H9 (cell line): ENCODE measurements around the gene KIF21B. TPM values are rescaled to one million over a fixed set of nuclear protein-coding genes. Genes with fewer than 3 reads are reported as not detected.

Source experiments
- DNase-seq: peaks from one replicate; pipeline ENCODE4 v3.0.0-alpha.2; 2017
- H2AFZ ChIP-seq: one replicate; pipeline ENCODE4 v1.6.1; 2013; ENCODE audit warnings: mild to moderate bottlenecking, low read length, control low read depth, moderate library complexity
- H2AK5ac ChIP-seq: 2 replicates; pipeline ENCODE4 v1.6.1; 2013; ENCODE audit warnings: low read length, control low read depth, mixed read lengths; ENCODE audit not compliant: insufficient read length
- H2BK120ac ChIP-seq: one replicate; pipeline ENCODE4 v1.6.1; 2013; ENCODE audit warnings: low read depth, mild to moderate bottlenecking, low read length, control low read depth, inconsistent platforms; ENCODE audit not compliant: poor library complexity, severe bottlenecking
- H2BK12ac ChIP-seq: 2 replicates; pipeline ENCODE4 v1.6.1; 2013; ENCODE audit warnings: low read length, control low read depth, mixed read lengths, low read depth; ENCODE audit not compliant: insufficient read length
- H2BK15ac ChIP-seq: 2 replicates; pipeline ENCODE4 v1.6.1; 2013; ENCODE audit warnings: low read depth, low read length, control low read depth
- H2BK20ac ChIP-seq: one replicate; pipeline ENCODE4 v1.6.1; 2013; ENCODE audit warnings: low read depth, mild to moderate bottlenecking, low read length, control low read depth, inconsistent platforms; ENCODE audit not compliant: poor library complexity, severe bottlenecking
- H2BK5ac ChIP-seq: 2 replicates; pipeline ENCODE4 v1.6.1; 2013; ENCODE audit warnings: low read length, control low read depth, mixed read lengths; ENCODE audit not compliant: insufficient read length
- H3K14ac ChIP-seq: 2 replicates; pipeline ENCODE4 v1.6.1; 2013; ENCODE audit warnings: low read length, control low read depth; ENCODE audit not compliant: insufficient read depth
- H3K18ac ChIP-seq: 2 replicates; pipeline ENCODE4 v1.6.1; 2013; ENCODE audit warnings: low read depth, mild to moderate bottlenecking, mixed read lengths, low read length, control low read depth; ENCODE audit not compliant: insufficient read length
- H3K23ac ChIP-seq: 2 replicates; pipeline ENCODE4 v1.6.1; 2013; ENCODE audit warnings: low read length, control low read depth, mixed read lengths, low read depth; ENCODE audit not compliant: insufficient read length
- H3K23me2 ChIP-seq: 2 replicates; pipeline ENCODE4 v1.6.1; 2013; ENCODE audit warnings: low read depth, mild to moderate bottlenecking, mixed read lengths, low read length, control low read depth; ENCODE audit not compliant: insufficient read length, poor library complexity, severe bottlenecking
- H3K27ac ChIP-seq: 2 replicates; pipeline ENCODE4 v1.5.1; 2013; ENCODE audit warnings: low read length, control low read depth, mixed read lengths, low read depth; ENCODE audit not compliant: insufficient read length
- H3K27me3 ChIP-seq: 2 replicates; pipeline ENCODE4 v1.6.1; 2013; ENCODE audit warnings: low read length, control low read depth, inconsistent platforms; ENCODE audit not compliant: insufficient read depth
- H3K4ac ChIP-seq: 2 replicates; pipeline ENCODE4 v1.6.1; 2013; ENCODE audit warnings: low read depth, mild to moderate bottlenecking, control low read depth, inconsistent platforms, low read length, moderate library complexity
- H3K4me1 ChIP-seq: 2 replicates; pipeline ENCODE4 v1.6.1; 2013; ENCODE audit warnings: low read length, control low read depth, inconsistent platforms; ENCODE audit not compliant: insufficient read depth
- H3K4me2 ChIP-seq: 2 replicates; pipeline ENCODE4 v1.6.1; 2013; ENCODE audit warnings: low read length, control low read depth, mixed read lengths; ENCODE audit not compliant: insufficient read length, insufficient read depth
- H3K56ac ChIP-seq: 2 replicates; pipeline ENCODE4 v1.6.1; 2013; ENCODE audit warnings: low read depth, mild to moderate bottlenecking, mixed read lengths, low read length, control low read depth; ENCODE audit not compliant: insufficient read length
- H3K79me1 ChIP-seq: 2 replicates; pipeline ENCODE4 v1.6.1; 2013; ENCODE audit warnings: low read depth, mild to moderate bottlenecking, moderate library complexity, low read length, control low read depth, inconsistent platforms; ENCODE audit not compliant: insufficient read depth, poor library complexity, severe bottlenecking
- H3K79me2 ChIP-seq: 2 replicates; pipeline ENCODE4 v1.6.1; 2013; ENCODE audit warnings: low read length, control low read depth, inconsistent platforms; ENCODE audit not compliant: insufficient read depth
- H3K9ac ChIP-seq: 2 replicates; pipeline ENCODE4 v1.6.1; 2013; ENCODE audit warnings: low read length, control low read depth, mixed read lengths; ENCODE audit not compliant: insufficient read length; ENCODE audit errors: extremely low read depth
- H3K9me3 ChIP-seq: one replicate; pipeline ENCODE4 v1.6.1; 2013; ENCODE audit warnings: low read depth, low read length, inconsistent platforms; ENCODE audit not compliant: control insufficient read depth
- H3T11ph ChIP-seq: one replicate; pipeline ENCODE4 v1.6.1; 2013; ENCODE audit warnings: mild to moderate bottlenecking, low read length, control low read depth, inconsistent platforms
- H4K20me1 ChIP-seq: one replicate; pipeline ENCODE4 v1.6.1; 2013; ENCODE audit not compliant: control insufficient read depth, insufficient read length, insufficient read depth
- H4K5ac ChIP-seq: 2 replicates; pipeline ENCODE4 v1.6.1; 2013; ENCODE audit warnings: low read depth, mild to moderate bottlenecking, mixed read lengths, low read length, control low read depth; ENCODE audit not compliant: insufficient read length
- H4K8ac ChIP-seq: replicated peaks from 2 replicates; pipeline ENCODE4 v1.6.1; 2013; ENCODE audit warnings: low read length, control low read depth, mixed read lengths, low read depth; ENCODE audit not compliant: insufficient read length
- H4K91ac ChIP-seq: 2 replicates; pipeline ENCODE4 v1.6.1; 2013; ENCODE audit warnings: low read depth, mild to moderate bottlenecking, moderate library complexity, mixed read lengths, low read length, control low read depth; ENCODE audit not compliant: insufficient read length
- H3K27ac Mint-ChIP-seq, 3 experiments: 2 replicates in 2 of 3; 3 replicates in 1 of 3; pipeline ENCODE4 v1.8.0; 2020 to 2021; ENCODE audit warnings: mixed read lengths in 3 of 3, mild to moderate bottlenecking in 1 of 3, moderate library complexity in 1 of 3
- H3K27me3 Mint-ChIP-seq: 2 replicates; pipeline ENCODE4 v1.8.0; 2021; ENCODE audit warnings: low read depth, mild to moderate bottlenecking, moderate library complexity, mixed read lengths
- H3K36me3 Mint-ChIP-seq, 3 experiments: 2 replicates in 2 of 3; 3 replicates in 1 of 3; pipeline ENCODE4 v1.8.0; 2020 to 2021; ENCODE audit warnings: low read depth in 3 of 3, mixed read lengths in 3 of 3; ENCODE audit not compliant: insufficient read depth in 1 of 3
- H3K4me1 Mint-ChIP-seq, 2 experiments: 2 replicates each; pipeline ENCODE4 v1.8.0; 2020; ENCODE audit warnings: mixed read lengths in 2 of 2
- H3K4me3 Mint-ChIP-seq, 2 experiments: 2 replicates in 1 of 2; 3 replicates in 1 of 2; pipeline ENCODE4 v1.8.0; 2020 to 2021; ENCODE audit warnings: mild to moderate bottlenecking in 2 of 2, mixed read lengths in 2 of 2, moderate library complexity in 1 of 2
- H3K9me3 Mint-ChIP-seq, 2 experiments: 2 replicates in 1 of 2; 3 replicates in 1 of 2; pipeline ENCODE4 v1.8.0; 2020; ENCODE audit warnings: mild to moderate bottlenecking in 2 of 2, mixed read lengths in 2 of 2, moderate library complexity in 1 of 2
- WGBS: extraction: QIAGEN DNeasy Blood & Tissue Kit; methylation state at CpG from one replicate; pipeline ENCODE4 v1.1.7; 2013; ENCODE audit warnings: missing lambda C conversion rate, low lambda C conversion rate, mixed read lengths; ENCODE audit not compliant: insufficient read length; ENCODE audit errors: extremely low coverage; 5-methylcytosine and 5-hydroxymethylcytosine counted together
- total RNA-seq: library from RNA; stranded (reverse); gene quantifications from 2 replicates; pipeline ENCODE4 v1.2.1, GENCODE V29; 2021
- TF ChIP-seq, protein P1 (sequence below): fragments of 200-600 bp; sonication (generic); conservative IDR thresholded peaks from 3 replicates; pipeline ENCODE4 v1.8.0; 2021; ENCODE audit warnings: antibody characterized with exemption, mild to moderate bottlenecking

The KIF21B gene
- total RNA-seq, 1 experiment from 2014 or later, result 7.5 TPM

DNA sequence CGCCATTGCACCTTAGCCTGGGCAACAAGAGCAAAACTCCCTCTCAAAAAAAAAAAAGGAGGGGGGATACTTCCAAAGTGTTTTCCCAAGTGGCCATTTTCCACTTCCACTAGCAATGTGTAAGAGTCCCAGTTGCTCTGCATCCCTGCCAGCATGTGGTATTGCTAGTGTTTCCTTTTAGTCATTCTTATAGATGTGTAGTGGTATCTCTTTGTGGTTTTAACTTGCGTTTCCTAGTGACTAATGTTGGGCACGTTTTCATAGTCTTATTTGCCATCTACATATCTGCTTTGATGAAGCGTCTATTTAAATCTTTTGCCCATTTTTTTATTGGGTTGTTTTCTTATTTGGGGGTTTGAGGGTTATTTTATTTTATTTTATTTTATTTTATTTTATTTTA, 97.7 kb downstream of the KIF21B start:
- no peak overlapping the region for H3K27ac Mint-ChIP-seq
- Histone ChIP-seq H3K14ac (no peak overlapping the region), H2AK5ac (no peak overlapping the region), H3K27me3 (no peaks in the 10 kb centered on the region), H2BK5ac (no peak overlapping the region), H4K8ac (no peak overlapping the region), H3K4ac (no peak overlapping the region), H3K4me2 (no peak overlapping the region), H3K9ac (no peak overlapping the region), H4K20me1 (no peaks in the 10 kb centered on the region), H3K56ac (no peak overlapping the region), H4K5ac (no peak overlapping the region), H3K9me3 (no peaks in the 10 kb centered on the region), H3T11ph (no peak overlapping the region), H2BK15ac (no peak overlapping the region), H2AFZ (no peak overlapping the region), H3K4me1 (no peaks in the 10 kb centered on the region), H2BK12ac (no peak overlapping the region), H2BK120ac (no peak overlapping the region), H3K27ac (no peak overlapping the region), H2BK20ac (no peak overlapping the region), H3K79me2 (no peaks in the 10 kb centered on the region), H3K79me1 (no peaks in the 10 kb centered on the region), H3K23me2 (no peaks in the 10 kb centered on the region), H3K23ac (no peak overlapping the region), H4K91ac (no peak overlapping the region), H3K18ac (no peak overlapping the region)
- WGBS, result no CpG with 5 or more reads among the region's 4 CpGs
- H3K4me1 Mint-ChIP-seq, result peaks cover 5 to 15% of the 10 kb centered on the region in 2 experiments
- no peaks in the 10 kb centered on the region for H3K36me3 Mint-ChIP-seq
- TF ChIP-seq, protein P1, sequence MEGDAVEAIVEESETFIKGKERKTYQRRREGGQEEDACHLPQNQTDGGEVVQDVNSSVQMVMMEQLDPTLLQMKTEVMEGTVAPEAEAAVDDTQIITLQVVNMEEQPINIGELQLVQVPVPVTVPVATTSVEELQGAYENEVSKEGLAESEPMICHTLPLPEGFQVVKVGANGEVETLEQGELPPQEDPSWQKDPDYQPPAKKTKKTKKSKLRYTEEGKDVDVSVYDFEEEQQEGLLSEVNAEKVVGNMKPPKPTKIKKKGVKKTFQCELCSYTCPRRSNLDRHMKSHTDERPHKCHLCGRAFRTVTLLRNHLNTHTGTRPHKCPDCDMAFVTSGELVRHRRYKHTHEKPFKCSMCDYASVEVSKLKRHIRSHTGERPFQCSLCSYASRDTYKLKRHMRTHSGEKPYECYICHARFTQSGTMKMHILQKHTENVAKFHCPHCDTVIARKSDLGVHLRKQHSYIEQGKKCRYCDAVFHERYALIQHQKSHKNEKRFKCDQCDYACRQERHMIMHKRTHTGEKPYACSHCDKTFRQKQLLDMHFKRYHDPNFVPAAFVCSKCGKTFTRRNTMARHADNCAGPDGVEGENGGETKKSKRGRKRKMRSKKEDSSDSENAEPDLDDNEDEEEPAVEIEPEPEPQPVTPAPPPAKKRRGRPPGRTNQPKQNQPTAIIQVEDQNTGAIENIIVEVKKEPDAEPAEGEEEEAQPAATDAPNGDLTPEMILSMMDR, result no peak
- DNase-seq, result no peak
- H3K4me3 Mint-ChIP-seq, result no peak overlapping the region
- H3K9me3 Mint-ChIP-seq, result no peaks in the 10 kb centered on the region
- H3K27me3 Mint-ChIP-seq, result peaks cover 2% of the 10 kb centered on the region; the same call in 1 of the 2 replicates
